GM21825 (cell line): Measurements from ENCODE around the gene ZNF536.
"Not testable (repeated sequence)": the region's sequence is repeated elsewhere in the genome, so short reads cannot be mapped to it uniquely, and the experiment has no call there.

Experiments used
- ATAC-seq: cut with Tn5 transposase; IDR thresholded peaks from one replicate; pipeline ENCODE4 v1.9.1; 2021; ENCODE audit warnings: mild to moderate bottlenecking, moderate library complexity; ENCODE audit not compliant: unreplicated experiment

Gene ZNF536

GRCh38 chr19:30471441-30471840, 99.3 kb downstream of the ZNF536 start:
- no peak for ATAC-seq

- no peak for ATAC-seq
These were observed 101.2 kb downstream of the ZNF536 start for GRCh38 chr19:30473334-30473867.

- ATAC-seq: no peak
These were observed 104.8 kb downstream of the ZNF536 start for GRCh38 chr19:30476997-30477396.

- no peak for ATAC-seq
These were observed 107.0 kb downstream of the ZNF536 start for GRCh38 chr19:30479231-30479630.

GRCh38 chr19:30480097-30480496, 107.9 kb downstream of the ZNF536 start:
- ATAC-seq: no peak

- ATAC-seq: no peak
These were observed 108.9 kb downstream of the ZNF536 start for GRCh38 chr19:30481063-30481462.

GRCh38 chr19:30481823-30482222, 109.6 kb downstream of the ZNF536 start:
- ATAC-seq: no peak

GRCh38 chr19:30482956-30483355, 110.8 kb downstream of the ZNF536 start:
- no peak for ATAC-seq

- not testable (repeated sequence) for ATAC-seq
These were observed 114.1 kb downstream of the ZNF536 start for GRCh38 chr19:30486250-30486649.

GRCh38 chr19:30487178-30487577, 115.0 kb downstream of the ZNF536 start:
- ATAC-seq: no peak

- no peak for ATAC-seq
These were observed 116.0 kb downstream of the ZNF536 start for GRCh38 chr19:30488191-30488590.

GRCh38 chr19:30490760-30491159, 118.6 kb downstream of the ZNF536 start:
- ATAC-seq: no peak

GRCh38 chr19:30492586-30493270, 120.5 kb downstream of the ZNF536 start:
- no peak for ATAC-seq

GRCh38 chr19:30497034-30497433, 124.8 kb downstream of the ZNF536 start:
- no peak for ATAC-seq

GRCh38 chr19:30498085-30498484, 125.9 kb downstream of the ZNF536 start:
- ATAC-seq: not testable (repeated sequence)

GRCh38 chr19:30498707-30499106, 126.5 kb downstream of the ZNF536 start:
- ATAC-seq: no peak

GRCh38 chr19:30504272-30504671, 132.1 kb downstream of the ZNF536 start:
- ATAC-seq: no peak

GRCh38 chr19:30512176-30513081, 140.2 kb downstream of the ZNF536 start:
- ATAC-seq: no peak

- ATAC-seq: no peak
These were observed 140.9 kb downstream of the ZNF536 start for GRCh38 chr19:30513082-30513411.

GRCh38 chr19:30516111-30516510, 143.9 kb downstream of the ZNF536 start:
- no peak for ATAC-seq

- no peak for ATAC-seq
These were observed 144.3 kb downstream of the ZNF536 start for GRCh38 chr19:30516531-30516930.
